Measurements from ENCODE around the gene BRD2. TPM values are rescaled to one million over a fixed set of nuclear protein-coding genes. Genes with fewer than 3 reads are reported as not detected.
A peak's percentile ranks its signal among the peaks of the same experiment; 100 is the strongest.

BRD2 gene
- total and polyA plus RNA-seq, 9 of the 15 experiments (the other 6 are each of a cell fraction or from before 2014, with no cell fraction given) = 19.0 to 252 (median 181) TPM

GRCh38 chr6:32971581-32972352 is 3.4 kb downstream of the BRD2 start (continued):
- TF ChIP-seq CEBPZ (IDR thresholded peaks at IDR 0.05; ENCODE audit: borderline replicate concordance, low read depth, low read length) (peak; percentile 33; the same call in 1 of the 2 replicates), TBP (optimal IDR thresholded peaks at IDR 0.05; ENCODE audit: low read depth, low read length) (no peak), MLLT1 (IDR thresholded peaks at IDR 0.05) (peak in 1 of 2 experiments; percentile 78; a peak in 1 of 4 replicates), NR2F6 (CRISPR knock-in tag; IDR thresholded peaks at IDR 0.05) (no peak; the same call in 1 of the 2 replicates), CHCHD3 (CRISPR knock-in tag; IDR thresholded peaks at IDR 0.05) (peak; percentile 92), ZFP36 (IDR thresholded peaks at IDR 0.05; ENCODE audit: low read depth, low read length, partially characterized antibody) (peak; percentile 26), FOXM1 (IDR thresholded peaks at IDR 0.05; ENCODE audit: low read depth) (no peak), FOXM1 (CRISPR knock-in tag; IDR thresholded peaks at IDR 0.05; ENCODE audit: low read depth) (peak; percentile 82; the same call in 1 of the 2 replicates), ZNF778 (CRISPR knock-in tag; IDR thresholded peaks at IDR 0.05) (no peak), ZNF232 (CRISPR knock-in tag; IDR thresholded peaks at IDR 0.05) (no peak), SNRNP70 (optimal IDR thresholded peaks at IDR 0.05; ENCODE audit: low read depth, low read length) (peak; percentile 30), ZKSCAN1 (IDR thresholded peaks at IDR 0.05; ENCODE audit: low read depth, low read length) (peak; percentile 63; the same call in 1 of the 2 replicates), DIDO1 (tag; IDR thresholded peaks at IDR 0.05; ENCODE audit: low read depth) (no peak), CBX5 (IDR thresholded peaks at IDR 0.05; ENCODE audit: borderline replicate concordance, low read depth) (no peak), CAMTA2 (CRISPR knock-in tag; conservative IDR thresholded peaks at IDR 0.05) (0 out of 2 replicates have a peak, but pooled peaks have one; percentile 33), ETV1 (tag; conservative IDR thresholded peaks at IDR 0.05; ENCODE audit: low read depth) (peak; percentile 28; the same call in 1 of the 2 replicates), SAFB (IDR thresholded peaks at IDR 0.05; ENCODE audit: borderline replicate concordance, low read depth, low read length) (no peak), FOXK2 (conservative IDR thresholded peaks at IDR 0.05 in 1 of 2, IDR thresholded peaks at IDR 0.05 in 1 of 2; ENCODE audit: low read depth in 2 of 2) (peak in 1 of 2 experiments; percentile 72; a peak in 1 of 4 replicates), ZFP30 (CRISPR knock-in tag; IDR thresholded peaks at IDR 0.05; ENCODE audit: borderline replicate concordance) (peak; percentile 22; the same call in 1 of the 2 replicates)
- TF ChIP-seq, protein P1, sequence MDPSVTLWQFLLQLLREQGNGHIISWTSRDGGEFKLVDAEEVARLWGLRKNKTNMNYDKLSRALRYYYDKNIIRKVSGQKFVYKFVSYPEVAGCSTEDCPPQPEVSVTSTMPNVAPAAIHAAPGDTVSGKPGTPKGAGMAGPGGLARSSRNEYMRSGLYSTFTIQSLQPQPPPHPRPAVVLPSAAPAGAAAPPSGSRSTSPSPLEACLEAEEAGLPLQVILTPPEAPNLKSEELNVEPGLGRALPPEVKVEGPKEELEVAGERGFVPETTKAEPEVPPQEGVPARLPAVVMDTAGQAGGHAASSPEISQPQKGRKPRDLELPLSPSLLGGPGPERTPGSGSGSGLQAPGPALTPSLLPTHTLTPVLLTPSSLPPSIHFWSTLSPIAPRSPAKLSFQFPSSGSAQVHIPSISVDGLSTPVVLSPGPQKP (CRISPR knock-in tag; IDR thresholded peaks at IDR 0.05) = no peak
- TF ChIP-seq, protein P2, sequence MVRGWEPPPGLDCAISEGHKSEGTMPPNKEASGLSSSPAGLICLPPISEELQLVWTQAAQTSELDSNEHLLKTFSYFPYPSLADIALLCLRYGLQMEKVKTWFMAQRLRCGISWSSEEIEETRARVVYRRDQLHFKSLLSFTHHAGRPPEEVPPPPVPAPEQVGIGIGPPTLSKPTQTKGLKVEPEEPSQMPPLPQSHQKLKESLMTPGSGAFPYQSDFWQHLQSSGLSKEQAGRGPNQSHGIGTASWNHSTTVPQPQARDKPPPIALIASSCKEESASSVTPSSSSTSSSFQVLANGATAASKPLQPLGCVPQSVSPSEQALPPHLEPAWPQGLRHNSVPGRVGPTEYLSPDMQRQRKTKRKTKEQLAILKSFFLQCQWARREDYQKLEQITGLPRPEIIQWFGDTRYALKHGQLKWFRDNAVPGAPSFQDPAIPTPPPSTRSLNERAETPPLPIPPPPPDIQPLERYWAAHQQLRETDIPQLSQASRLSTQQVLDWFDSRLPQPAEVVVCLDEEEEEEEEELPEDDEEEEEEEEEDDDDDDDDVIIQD (CRISPR knock-in tag; IDR thresholded peaks at IDR 0.05) = peak; percentile 85

All from K562 (cell line).